ENCODE results near the gene SMIM10L1. TPM values are rescaled to one million over a fixed set of nuclear protein-coding genes. Genes with fewer than 3 reads are reported as not detected.

Gene SMIM10L1
- 19.4 TPM for polyA plus RNA-seq (2013, experiment 1 of 2)
- 19.7 TPM for polyA plus RNA-seq (2013, experiment 2 of 2)

DNA sequence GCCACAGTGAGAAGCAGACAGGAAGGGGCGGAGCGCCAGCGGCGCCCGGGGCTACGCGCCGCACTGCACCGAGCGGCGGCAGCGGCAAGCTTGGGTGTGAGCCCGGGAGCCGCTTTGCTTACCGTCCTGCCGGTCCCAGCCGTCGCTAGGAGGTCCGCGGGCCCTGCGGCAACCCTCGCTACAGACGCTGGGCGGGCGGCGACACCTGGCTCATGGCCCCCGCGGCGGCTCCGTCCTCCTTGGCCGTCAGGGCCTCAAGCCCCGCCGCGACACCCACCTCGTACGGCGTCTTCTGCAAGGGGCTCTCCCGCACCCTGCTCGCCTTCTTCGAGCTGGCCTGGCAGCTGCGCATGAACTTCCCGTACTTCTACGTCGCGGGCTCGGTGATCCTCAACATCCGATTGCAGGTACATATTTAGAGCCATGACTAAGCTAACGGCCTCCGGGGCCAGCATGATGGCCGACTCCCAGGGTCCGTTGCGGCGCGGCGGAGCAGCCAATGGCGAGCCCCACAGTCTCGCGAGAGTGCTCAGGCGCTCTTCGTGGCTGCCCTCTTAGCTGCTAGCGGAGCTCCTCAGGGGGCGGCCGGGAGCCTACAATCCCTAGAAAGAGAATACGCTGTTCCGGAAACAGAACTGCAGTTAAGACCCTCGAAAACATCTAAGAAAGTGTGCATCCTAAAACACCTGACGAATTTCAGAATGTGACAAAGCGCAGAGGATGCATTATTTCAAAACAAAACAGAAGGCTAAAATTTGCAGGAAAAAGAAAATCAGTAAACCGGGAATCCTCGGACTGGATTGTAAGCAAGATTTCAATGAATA lies at the start of gene SMIM10L1:
Gene SMIM10L1 (plus strand): TSS at position 50 of the 824 bp plus-strand sequence. CDS start 163 bp downstream, at position 213.
- Histone ChIP-seq H2AK5ac (ENCODE audit: low read length) (no peak within 1 kb of the TSS), H3K79me2 (ENCODE audit: control insufficient read depth, insufficient read depth, low read length) (peaks cover 37% of the 10 kb centered on the region), H3K23ac (ENCODE audit: low read length) (no peak within 1 kb of the TSS), H3K4ac (ENCODE audit: low read depth, low read length) (peak within 1 kb of the TSS; percentile 92), H3K79me1 (ENCODE audit: low read length) (peaks cover 6% of the 10 kb centered on the region), H2BK120ac (ENCODE audit: low read depth, low read length) (no peak within 1 kb of the TSS), H3K4me1 (ENCODE audit: control insufficient read depth, low read depth, low read length) (peaks cover 5% of the 10 kb centered on the region), H3K4me2 (ENCODE audit: low read length) (peak within 1 kb of the TSS; percentile 71), H4K5ac (ENCODE audit: low read length) (no peak within 1 kb of the TSS), H3K27me3 (ENCODE audit: insufficient read depth, low read length, poor library complexity) (no peaks in the 10 kb centered on the region), H2BK15ac (replicated peaks; ENCODE audit: low read depth) (no peak within 1 kb of the TSS), H3K36me3 (ENCODE audit: control insufficient read depth, insufficient read depth, low read length) (no peaks in the 10 kb centered on the region), H4K8ac (ENCODE audit: low read depth, low read length) (no peak within 1 kb of the TSS), H3K56ac (ENCODE audit: low read length) (peak within 1 kb of the TSS; percentile 98), H3K27ac (ENCODE audit: low read depth, low read length) (peak within 1 kb of the TSS; percentile 91), H2BK5ac (ENCODE audit: low read length) (peak within 1 kb of the TSS; percentile 92), H3K9ac (ENCODE audit: low read length) (peak within 1 kb of the TSS; percentile 90), H3K4me3 (ENCODE audit: low read length) (peak within 1 kb of the TSS; percentile 84), H3K18ac (ENCODE audit: low read length) (peak within 1 kb of the TSS; percentile 98)
- no CpG with 5 or more reads among the region's 70 CpGs for WGBS (ENCODE audit: extremely low coverage, insufficient coverage, low lambda C conversion rate)
- peak; percentile 98 for DNase-seq

DNA sequence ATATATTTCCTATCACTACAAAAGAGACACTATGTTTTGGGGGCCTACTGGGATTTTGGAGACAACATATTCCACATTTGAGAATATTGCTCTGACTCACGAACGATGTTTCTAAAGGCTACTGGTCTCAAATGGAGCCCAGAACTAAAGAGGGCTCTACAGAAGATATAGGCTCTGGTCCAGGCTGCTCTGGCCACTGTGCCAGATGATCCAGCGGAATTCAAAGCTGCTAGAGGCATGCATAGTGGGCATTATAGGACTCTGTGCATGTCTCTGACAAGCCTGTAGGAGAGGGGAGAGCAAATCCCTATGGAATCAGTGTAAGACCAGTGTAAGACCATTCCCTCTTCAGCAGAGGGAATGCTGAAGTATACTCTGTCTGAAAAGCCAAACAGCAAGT lies 40.6 kb upstream of the SMIM10L1 start:
- Histone ChIP-seq H3K79me2 (ENCODE audit: control insufficient read depth, insufficient read depth, low read length) (peaks cover 17% of the 10 kb centered on the region), H3K4ac (ENCODE audit: low read depth, low read length) (no peak overlapping the region), H3K4me1 (ENCODE audit: control insufficient read depth, low read depth, low read length) (no peaks in the 10 kb centered on the region), H3K27ac (ENCODE audit: low read depth, low read length) (no peak overlapping the region), H4K8ac (ENCODE audit: low read depth, low read length) (no peak overlapping the region), H3K36me3 (ENCODE audit: control insufficient read depth, insufficient read depth, low read length) (no peaks in the 10 kb centered on the region), H3K18ac (ENCODE audit: low read length) (no peak overlapping the region), H3K4me2 (ENCODE audit: low read length) (no peak overlapping the region), H2AK5ac (ENCODE audit: low read length) (no peak overlapping the region), H2BK5ac (ENCODE audit: low read length) (no peak overlapping the region), H2BK15ac (replicated peaks; ENCODE audit: low read depth) (no peak overlapping the region), H3K4me3 (ENCODE audit: low read length) (no peak overlapping the region), H3K23ac (ENCODE audit: low read length) (no peak overlapping the region), H3K79me1 (ENCODE audit: low read length) (peaks cover 13% of the 10 kb centered on the region), H3K27me3 (ENCODE audit: insufficient read depth, low read length, poor library complexity) (no peaks in the 10 kb centered on the region), H3K9ac (ENCODE audit: low read length) (no peak overlapping the region), H4K5ac (ENCODE audit: low read length) (no peak overlapping the region), H3K56ac (ENCODE audit: low read length) (no peak overlapping the region), H2BK120ac (ENCODE audit: low read depth, low read length) (no peak overlapping the region)
- WGBS (ENCODE audit: extremely low coverage, insufficient coverage, low lambda C conversion rate), result no CpG with 5 or more reads among the region's 3 CpGs
- no peak for DNase-seq

GRCh38 chr12:11130999-11131398 lies 40.0 kb upstream of the SMIM10L1 start:
- H4K5ac ChIP-seq (ENCODE audit: low read length), result no peak overlapping the region
- H3K18ac ChIP-seq (ENCODE audit: low read length), result no peak overlapping the region
- H3K4me3 ChIP-seq (ENCODE audit: low read length), result no peak overlapping the region
- no peak overlapping the region for H2BK15ac ChIP-seq (replicated peaks; ENCODE audit: low read depth)
- no peak overlapping the region for H3K23ac ChIP-seq (ENCODE audit: low read length)
- peaks cover 17% of the 10 kb centered on the region for H3K79me2 ChIP-seq (ENCODE audit: control insufficient read depth, insufficient read depth, low read length)
- no CpG with 5 or more reads among the region's 2 CpGs for WGBS (ENCODE audit: extremely low coverage, insufficient coverage, low lambda C conversion rate)
- H2AK5ac ChIP-seq (ENCODE audit: low read length), result no peak overlapping the region
- H3K36me3 ChIP-seq (ENCODE audit: control insufficient read depth, insufficient read depth, low read length), result no peaks in the 10 kb centered on the region
- H3K4ac ChIP-seq (ENCODE audit: low read depth, low read length), result no peak overlapping the region
- DNase-seq, result no peak
- no peak overlapping the region for H3K4me2 ChIP-seq (ENCODE audit: low read length)
- H2BK5ac ChIP-seq (ENCODE audit: low read length), result no peak overlapping the region
- H3K4me1 ChIP-seq (ENCODE audit: control insufficient read depth, low read depth, low read length), result no peaks in the 10 kb centered on the region
- H3K56ac ChIP-seq (ENCODE audit: low read length), result no peak overlapping the region
- H3K9ac ChIP-seq (ENCODE audit: low read length), result no peak overlapping the region
- H3K79me1 ChIP-seq (ENCODE audit: low read length), result peaks cover 13% of the 10 kb centered on the region
- no peaks in the 10 kb centered on the region for H3K27me3 ChIP-seq (ENCODE audit: insufficient read depth, low read length, poor library complexity)
- H3K27ac ChIP-seq (ENCODE audit: low read depth, low read length), result no peak overlapping the region
- H4K8ac ChIP-seq (ENCODE audit: low read depth, low read length), result no peak overlapping the region
- no peak overlapping the region for H2BK120ac ChIP-seq (ENCODE audit: low read depth, low read length)

DNA sequence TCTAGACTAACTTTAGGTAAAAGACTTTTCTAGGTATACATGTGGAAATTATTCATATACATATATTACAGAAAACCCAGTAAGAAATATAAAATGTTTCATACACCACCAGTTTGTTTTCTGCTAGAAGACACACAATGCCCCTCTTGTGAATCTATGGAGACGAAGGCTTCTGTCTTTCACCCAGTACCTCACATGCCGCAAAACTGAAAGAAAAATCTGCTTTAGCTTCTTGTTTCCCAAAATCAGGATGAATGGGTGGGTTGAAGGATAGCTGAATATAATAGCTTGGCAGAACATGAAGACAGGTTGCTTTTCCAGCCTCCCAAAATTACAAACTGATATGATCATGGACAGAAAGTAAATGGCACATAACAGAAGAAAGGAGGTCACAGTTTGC lies 37.8 kb upstream of the SMIM10L1 start:
- no CpG with 5 or more reads among the region's 2 CpGs for WGBS (ENCODE audit: extremely low coverage, insufficient coverage, low lambda C conversion rate)
- H2BK120ac ChIP-seq (ENCODE audit: low read depth, low read length), result no peak overlapping the region

DNA sequence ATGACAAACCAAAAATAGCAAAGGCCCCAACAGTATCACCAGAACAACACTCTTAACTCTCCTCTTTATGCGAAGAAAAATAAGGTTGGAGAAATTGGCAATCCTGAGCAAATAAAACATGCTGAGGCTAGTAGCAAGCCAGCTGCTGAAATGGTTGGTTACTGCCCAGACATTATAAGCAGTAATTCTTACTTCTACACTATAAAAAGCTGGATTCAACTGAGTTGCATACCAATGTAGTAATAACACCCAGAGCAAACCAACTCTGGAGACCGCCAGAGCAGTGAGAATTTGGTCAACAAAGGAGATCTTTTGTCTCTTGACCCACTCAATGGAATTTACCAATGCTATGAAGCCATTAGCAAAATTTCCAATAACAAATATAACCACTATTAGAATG lies 37.2 kb upstream of the SMIM10L1 start:
- Histone ChIP-seq H3K4me2 (ENCODE audit: low read length) (no peak overlapping the region), H3K4ac (ENCODE audit: low read depth, low read length) (no peak overlapping the region), H2BK15ac (replicated peaks; ENCODE audit: low read depth) (no peak overlapping the region), H3K27me3 (ENCODE audit: insufficient read depth, low read length, poor library complexity) (no peaks in the 10 kb centered on the region), H3K27ac (ENCODE audit: low read depth, low read length) (no peak overlapping the region), H3K36me3 (ENCODE audit: control insufficient read depth, insufficient read depth, low read length) (no peaks in the 10 kb centered on the region), H3K18ac (ENCODE audit: low read length) (no peak overlapping the region), H3K56ac (ENCODE audit: low read length) (no peak overlapping the region), H3K23ac (ENCODE audit: low read length) (no peak overlapping the region), H2AK5ac (ENCODE audit: low read length) (no peak overlapping the region), H2BK5ac (ENCODE audit: low read length) (no peak overlapping the region), H4K5ac (ENCODE audit: low read length) (no peak overlapping the region), H4K8ac (ENCODE audit: low read depth, low read length) (no peak overlapping the region), H3K79me2 (ENCODE audit: control insufficient read depth, insufficient read depth, low read length) (peaks cover 17% of the 10 kb centered on the region), H3K9ac (ENCODE audit: low read length) (no peak overlapping the region), H3K4me3 (ENCODE audit: low read length) (no peak overlapping the region), H3K4me1 (ENCODE audit: control insufficient read depth, low read depth, low read length) (no peaks in the 10 kb centered on the region), H3K79me1 (ENCODE audit: low read length) (peaks cover 13% of the 10 kb centered on the region), H2BK120ac (ENCODE audit: low read depth, low read length) (no peak overlapping the region)
- no CpG with 5 or more reads among the region's 2 CpGs for WGBS (ENCODE audit: extremely low coverage, insufficient coverage, low lambda C conversion rate)
- no peak for DNase-seq

More for the DNA sequence above, 37.8 kb upstream of the SMIM10L1 start:
- no peaks in the 10 kb centered on the region for H3K27me3 ChIP-seq (ENCODE audit: insufficient read depth, low read length, poor library complexity)
- H3K4ac ChIP-seq (ENCODE audit: low read depth, low read length), result no peak overlapping the region
- no peak overlapping the region for H3K56ac ChIP-seq (ENCODE audit: low read length)
- H3K9ac ChIP-seq (ENCODE audit: low read length), result no peak overlapping the region
- H3K4me2 ChIP-seq (ENCODE audit: low read length), result no peak overlapping the region
- H2BK5ac ChIP-seq (ENCODE audit: low read length), result no peak overlapping the region
- no peak overlapping the region for H3K23ac ChIP-seq (ENCODE audit: low read length)
- peaks cover 17% of the 10 kb centered on the region for H3K79me2 ChIP-seq (ENCODE audit: control insufficient read depth, insufficient read depth, low read length)
- H3K27ac ChIP-seq (ENCODE audit: low read depth, low read length), result no peak overlapping the region
- no peak overlapping the region for H4K5ac ChIP-seq (ENCODE audit: low read length)
- H3K4me3 ChIP-seq (ENCODE audit: low read length), result no peak overlapping the region
- no peak overlapping the region for H4K8ac ChIP-seq (ENCODE audit: low read depth, low read length)
- no peak for DNase-seq
- H2BK15ac ChIP-seq (replicated peaks; ENCODE audit: low read depth), result no peak overlapping the region
- peaks cover 13% of the 10 kb centered on the region for H3K79me1 ChIP-seq (ENCODE audit: low read length)
- no peak overlapping the region for H2AK5ac ChIP-seq (ENCODE audit: low read length)
- no peaks in the 10 kb centered on the region for H3K36me3 ChIP-seq (ENCODE audit: control insufficient read depth, insufficient read depth, low read length)
- no peak overlapping the region for H3K18ac ChIP-seq (ENCODE audit: low read length)
- no peaks in the 10 kb centered on the region for H3K4me1 ChIP-seq (ENCODE audit: control insufficient read depth, low read depth, low read length)
